CD4-positive, CD25-positive, alpha-beta regulatory T cell (primary cell): ENCODE results near the gene PPFIA4. TPM values are rescaled to one million over a fixed set of nuclear protein-coding genes. Genes with fewer than 3 reads are reported as not detected.

ENCODE experiments used
- ATAC-seq, 2 donors: fragments of 150-1000 bp; cut with Tn5 transposase; one replicate each; pipeline ENCODE4 v1.10.0; 2021; ENCODE audit warnings: low read depth in 2 of 2, moderate number of reproducible peaks in 2 of 2, moderate library complexity in 1 of 2
- DNase-seq, 3 donors: peaks; one replicate each; pipeline versions ENCODE4 v3.0.0 to v3.0.0-alpha.2; 2012 to 2022; ENCODE audit warnings: mixed read lengths in 1 of 3
- H3K27ac ChIP-seq: one replicate; pipeline ENCODE4 v1.7.0; 2013; ENCODE audit warnings: mild to moderate bottlenecking, low read length; ENCODE audit not compliant: insufficient read depth, poor library complexity, severe bottlenecking
- H3K27me3 ChIP-seq: one replicate; pipeline ENCODE4 v1.7.0; 2013; ENCODE audit warnings: low read length; ENCODE audit not compliant: control insufficient read depth, insufficient read depth
- H3K36me3 ChIP-seq: one replicate; pipeline ENCODE4 v1.7.0; 2013; ENCODE audit warnings: mild to moderate bottlenecking, low read length, moderate library complexity; ENCODE audit not compliant: control insufficient read depth, insufficient read depth
- H3K4me1 ChIP-seq: 2 replicates; pipeline ENCODE4 v1.7.0; 2013; ENCODE audit warnings: mild to moderate bottlenecking, low read length; ENCODE audit not compliant: insufficient read depth, control insufficient read depth, poor library complexity, severe bottlenecking
- H3K4me3 ChIP-seq: one replicate; pipeline ENCODE4 v1.7.0; 2013; ENCODE audit warnings: low read depth, mild to moderate bottlenecking, low read length, moderate library complexity
- H3K9me3 ChIP-seq, 2 experiments: 1 replicate in 1 of 2; 2 replicates in 1 of 2; pipeline ENCODE4 v1.7.0; 2013; ENCODE audit warnings: low read length in 2 of 2, mild to moderate bottlenecking in 1 of 2, moderate library complexity in 1 of 2; ENCODE audit not compliant: control insufficient read depth in 2 of 2
- H3K27ac Mint-ChIP-seq, 3 donors: one replicate each; pipeline ENCODE4 v1.8.0; 2020 to 2022; ENCODE audit warnings: mild to moderate bottlenecking in 3 of 3, mixed read lengths in 3 of 3, moderate library complexity in 2 of 3
- H3K27me3 Mint-ChIP-seq: one replicate; pipeline ENCODE4 v1.8.0; 2022; ENCODE audit warnings: mild to moderate bottlenecking, mixed read lengths
- H3K36me3 Mint-ChIP-seq: one replicate; pipeline ENCODE4 v1.8.0; 2020; ENCODE audit warnings: mixed read lengths
- H3K4me1 Mint-ChIP-seq, 4 donors: one replicate each; pipeline ENCODE4 v1.8.0; 2020 to 2022; ENCODE audit warnings: mixed read lengths in 4 of 4, mild to moderate bottlenecking in 1 of 4
- H3K4me3 Mint-ChIP-seq, 4 donors: one replicate each; pipeline ENCODE4 v1.8.0; 2020 to 2022; ENCODE audit warnings: mild to moderate bottlenecking in 4 of 4, mixed read lengths in 4 of 4, moderate library complexity in 3 of 4
- H3K9me3 Mint-ChIP-seq, 7 donors: one replicate each; pipeline ENCODE4 v1.8.0; 2020 to 2022; ENCODE audit warnings: mixed read lengths in 7 of 7, mild to moderate bottlenecking in 3 of 7, moderate library complexity in 2 of 7
- polyA plus RNA-seq, 4 donors: library from polyadenylated mRNA; unstranded; fragments of 300-500 nt; fragmentation: Illumina TruSeq; gene quantifications; one replicate each; pipeline ENCODE4 v1.2.3, GENCODE V29; 2021
- total RNA-seq: library from RNA; stranded (reverse); gene quantifications from one replicate; pipeline ENCODE4 v1.2.3, GENCODE V29; 2022

PPFIA4 gene
- total and polyA plus RNA-seq, 5 donors from 2014 or later: 0.96 TPM; not detected in 4

- H3K27ac ChIP-seq: no peak overlapping the region
- H3K4me3 Mint-ChIP-seq: no peak overlapping the region
- no peak for DNase-seq
- H3K4me3 ChIP-seq: no peak overlapping the region
- ATAC-seq: no peak
- H3K9me3 ChIP-seq: peaks cover 16 to 18% of the 10 kb centered on the region in 2 experiments
- no peaks in the 10 kb centered on the region for H3K4me1 Mint-ChIP-seq
- H3K36me3 Mint-ChIP-seq: no peaks in the 10 kb centered on the region
- H3K4me1 ChIP-seq: no peaks in the 10 kb centered on the region
- no peaks in the 10 kb centered on the region for H3K36me3 ChIP-seq
- H3K9me3 Mint-ChIP-seq: peaks cover 8 to 26% (median 12%) of the 10 kb centered on the region in 7 donors
- H3K27ac Mint-ChIP-seq: no peak overlapping the region
- H3K27me3 ChIP-seq: peaks cover 2% of the 10 kb centered on the region
- H3K27me3 Mint-ChIP-seq: peaks cover 39% of the 10 kb centered on the region
Observed at GRCh38 chr1:203097001-203097400, 70.7 kb downstream of the PPFIA4 start.

GRCh38 chr1:203098445-203098844 is 72.2 kb downstream of the PPFIA4 start:
- no peaks in the 10 kb centered on the region for H3K36me3 Mint-ChIP-seq
- no peaks in the 10 kb centered on the region for H3K4me1 Mint-ChIP-seq
- no peaks in the 10 kb centered on the region for H3K36me3 ChIP-seq
- peaks cover 2% of the 10 kb centered on the region for H3K27me3 ChIP-seq
- no peak overlapping the region for H3K27ac Mint-ChIP-seq
- H3K4me3 Mint-ChIP-seq: no peak overlapping the region
- peaks cover 8 to 23% (median 12%) of the 10 kb centered on the region in 7 donors for H3K9me3 Mint-ChIP-seq
- H3K27ac ChIP-seq: no peak overlapping the region
- ATAC-seq: no peak
- peaks cover 16 to 18% of the 10 kb centered on the region in 2 experiments for H3K9me3 ChIP-seq
- no peak overlapping the region for H3K4me3 ChIP-seq
- H3K27me3 Mint-ChIP-seq: peaks cover 35% of the 10 kb centered on the region
- no peak for DNase-seq
- no peaks in the 10 kb centered on the region for H3K4me1 ChIP-seq

- Histone ChIP-seq H3K9me3 (peaks cover 16 to 18% of the 10 kb centered on the region in 2 experiments), H3K4me3 (no peak overlapping the region), H3K36me3 (no peaks in the 10 kb centered on the region), H3K27ac (no peak overlapping the region), H3K4me1 (no peaks in the 10 kb centered on the region), H3K27me3 (peaks cover 2% of the 10 kb centered on the region)
- ATAC-seq (no peak), DNase-seq (no peak)
- H3K27me3 Mint-ChIP-seq: peaks cover 34% of the 10 kb centered on the region
- H3K27ac Mint-ChIP-seq: no peak overlapping the region
- no peaks in the 10 kb centered on the region for H3K36me3 Mint-ChIP-seq
- no peaks in the 10 kb centered on the region for H3K4me1 Mint-ChIP-seq
- H3K9me3 Mint-ChIP-seq: peaks cover 8 to 23% (median 12%) of the 10 kb centered on the region in 7 donors
- H3K4me3 Mint-ChIP-seq: no peak overlapping the region
Observed at GRCh38 chr1:203098914-203099520, 72.7 kb downstream of the PPFIA4 start.

- H3K9me3 ChIP-seq: peaks cover 8 to 15% of the 10 kb centered on the region in 2 experiments
- peaks cover 4 to 18% (median 12%) of the 10 kb centered on the region in 7 donors for H3K9me3 Mint-ChIP-seq
Observed at GRCh38 chr1:203099805-203100515, 73.7 kb downstream of the PPFIA4 start.

GRCh38 chr1:203100516-203100869 is 74.2 kb downstream of the PPFIA4 start:
- ATAC-seq (no peak), DNase-seq (no peak)
- Histone ChIP-seq H3K4me1 (no peaks in the 10 kb centered on the region), H3K27me3 (peaks cover 4% of the 10 kb centered on the region), H3K4me3 (no peak overlapping the region), H3K27ac (no peak overlapping the region), H3K9me3 (peaks cover 3 to 10% of the 10 kb centered on the region in 2 experiments), H3K36me3 (no peaks in the 10 kb centered on the region)
- H3K27me3 Mint-ChIP-seq: peaks cover 27% of the 10 kb centered on the region
- H3K27ac Mint-ChIP-seq: no peak overlapping the region
- H3K9me3 Mint-ChIP-seq: peaks cover 4 to 17% (median 7%) of the 10 kb centered on the region in 7 donors
- no peaks in the 10 kb centered on the region for H3K4me1 Mint-ChIP-seq
- H3K36me3 Mint-ChIP-seq: no peaks in the 10 kb centered on the region
- H3K4me3 Mint-ChIP-seq: no peak overlapping the region

More at GRCh38 chr1:203099805-203100515, 73.7 kb downstream of the PPFIA4 start:
- no peaks in the 10 kb centered on the region for H3K4me1 ChIP-seq
- no peak for DNase-seq
- H3K36me3 ChIP-seq: no peaks in the 10 kb centered on the region
- H3K4me3 ChIP-seq: no peak overlapping the region
- Mint-ChIP-seq H3K36me3 (no peaks in the 10 kb centered on the region), H3K4me1 (no peaks in the 10 kb centered on the region), H3K4me3 (no peak overlapping the region), H3K27ac (no peak overlapping the region), H3K27me3 (peaks cover 29% of the 10 kb centered on the region)
- ATAC-seq: no peak
- H3K27ac ChIP-seq: no peak overlapping the region
- peaks cover 4% of the 10 kb centered on the region for H3K27me3 ChIP-seq

GRCh38 chr1:203101813-203102634 is 75.7 kb downstream of the PPFIA4 start:
- peaks cover 4% of the 10 kb centered on the region for H3K27me3 ChIP-seq
- H3K9me3 ChIP-seq: no peaks in the 10 kb centered on the region
- H3K4me3 ChIP-seq: no peak overlapping the region
- DNase-seq (no peak), ATAC-seq (no peak)
- Mint-ChIP-seq H3K4me3 (no peak overlapping the region), H3K36me3 (no peaks in the 10 kb centered on the region), H3K27ac (no peak overlapping the region), H3K27me3 (peaks cover 27% of the 10 kb centered on the region), H3K4me1 (no peaks in the 10 kb centered on the region), H3K9me3 (peaks cover 0 to 11% (median 3%) of the 10 kb centered on the region in 7 donors)
- no peaks in the 10 kb centered on the region for H3K36me3 ChIP-seq
- H3K27ac ChIP-seq: no peak overlapping the region
- no peaks in the 10 kb centered on the region for H3K4me1 ChIP-seq

GRCh38 chr1:203103216-203103615 is 76.9 kb downstream of the PPFIA4 start:
- Mint-ChIP-seq H3K27me3 (peaks cover 32% of the 10 kb centered on the region), H3K4me3 (no peak overlapping the region), H3K27ac (no peak overlapping the region), H3K9me3 (peaks cover 0 to 9% (median 2%) of the 10 kb centered on the region in 7 donors), H3K36me3 (no peaks in the 10 kb centered on the region), H3K4me1 (no peaks in the 10 kb centered on the region)
- no peaks in the 10 kb centered on the region for H3K9me3 ChIP-seq
- no peak for DNase-seq
- H3K27me3 ChIP-seq: peaks cover 11% of the 10 kb centered on the region
- H3K36me3 ChIP-seq: no peaks in the 10 kb centered on the region
- H3K4me3 ChIP-seq: no peak overlapping the region
- no peaks in the 10 kb centered on the region for H3K4me1 ChIP-seq
- ATAC-seq: no peak
- no peak overlapping the region for H3K27ac ChIP-seq
